GM12864 (cell line): ENCODE data around the gene ATP4B.

Source experiments
- DNase-seq: peaks from one replicate; pipeline ENCODE4 v3.0.0-alpha.2; 2011; ENCODE audit warnings: low read depth
- H3K4me3 ChIP-seq: 2 replicates; pipeline ENCODE4 v1.5.1; 2011; ENCODE audit warnings: mild to moderate bottlenecking, low read depth, low read length, control low read depth
- CTCF ChIP-seq: IDR thresholded peaks from 2 replicates; pipeline ENCODE4 v1.5.1; 2011; ENCODE audit warnings: low read depth, mild to moderate bottlenecking, moderate library complexity, low read length, control low read depth, inconsistent platforms; ENCODE audit errors: missing control alignments

Gene ATP4B

GRCh38 chr13:113668491-113668971, 10.5 kb upstream of the ATP4B start:
- no peak overlapping the region for H3K4me3 ChIP-seq
- DNase-seq, result no peak
- TF ChIP-seq CTCF, result no peak

GRCh38 chr13:113667771-113668490, 9.9 kb upstream of the ATP4B start:
- no peak for TF ChIP-seq CTCF

GRCh38 chr13:113666951-113667701, 9.1 kb upstream of the ATP4B start, which contains the start of gene GRK1:
GRK1 (plus strand) TSS chr13:113667219; CDS start chr13:113667387, 168 bp downstream.
- H3K4me3 ChIP-seq, result no peak within 1 kb of the TSS
- DNase-seq, result no peak

More at GRCh38 chr13:113667771-113668490, 9.9 kb upstream of the ATP4B start:
- H3K4me3 ChIP-seq, result no peak overlapping the region
- no peak for DNase-seq

GRCh38 chr13:113666329-113666670, 8.3 kb upstream of the ATP4B start:
- H3K4me3 ChIP-seq, result no peak overlapping the region
- no peak for TF ChIP-seq CTCF
- no peak for DNase-seq

More at GRCh38 chr13:113666951-113667701, 9.1 kb upstream of the ATP4B start, which contains the start of gene GRK1:
- no peak for TF ChIP-seq CTCF

- H3K4me3 ChIP-seq, result no peak overlapping the region
- TF ChIP-seq CTCF, result no peak
- no peak for DNase-seq
Measured at GRCh38 chr13:113665597-113666328, 7.8 kb upstream of the ATP4B start.

GRCh38 chr13:113664751-113665596, 7.0 kb upstream of the ATP4B start:
- no peak for DNase-seq
- TF ChIP-seq CTCF, result no peak
- H3K4me3 ChIP-seq, result no peak overlapping the region
